Nephron (organoid): Measurements from ENCODE around the gene B4GALNT3.
"Not testable (repeated sequence)": the region's sequence is repeated elsewhere in the genome, so short reads cannot be mapped to it uniquely, and the experiment has no call there.

ENCODE experiments used
- H3K27ac Mint-ChIP-seq, 3 experiments: 2 replicates each; pipeline ENCODE4 v1.8.0; 2020; ENCODE audit warnings: mixed read lengths in 3 of 3, mild to moderate bottlenecking in 2 of 3, moderate library complexity in 1 of 3
- H3K27me3 Mint-ChIP-seq: 2 replicates; pipeline ENCODE4 v1.8.0; 2021; ENCODE audit warnings: low read depth, mild to moderate bottlenecking, moderate library complexity, mixed read lengths
- H3K36me3 Mint-ChIP-seq: 2 replicates; pipeline ENCODE4 v1.8.0; 2020; ENCODE audit warnings: low read depth, mixed read lengths
- H3K4me1 Mint-ChIP-seq: 2 replicates; pipeline ENCODE4 v1.8.0; 2020; ENCODE audit warnings: mixed read lengths
- H3K4me3 Mint-ChIP-seq, 3 experiments: 2 replicates each; pipeline ENCODE4 v1.8.0; 2020; ENCODE audit warnings: mild to moderate bottlenecking in 3 of 3, mixed read lengths in 3 of 3, moderate library complexity in 2 of 3
- H3K9me3 Mint-ChIP-seq: 2 replicates; pipeline ENCODE4 v1.8.0; 2020; ENCODE audit warnings: mixed read lengths
- CTCF ChIP-seq, 3 experiments: fragments of 200-600 bp; sonication (generic); IDR thresholded peaks; one replicate each; pipeline ENCODE4 v1.5.0; 2021; ENCODE audit warnings: antibody characterized with exemption in 3 of 3; ENCODE audit not compliant: unreplicated experiment in 3 of 3

The B4GALNT3 gene

GRCh38 chr12:459430-460258, at the start of gene B4GALNT3:
B4GALNT3 (plus strand) TSS chr12:459939; CDS start chr12:460377, 438 bp downstream.
- TF ChIP-seq CTCF (IDR thresholded peaks at IDR 0.05; ENCODE audit: unreplicated experiment in 3 of 3) = no peak
- Mint-ChIP-seq H3K9me3 (no peaks in the 10 kb centered on the region), H3K27me3 (peaks cover 78% of the 10 kb centered on the region), H3K36me3 (no peaks in the 10 kb centered on the region), H3K4me1 (peaks cover 38% of the 10 kb centered on the region), H3K4me3 (peak within 1 kb of the TSS; percentile 87 to 89 (median 88)), H3K27ac (peak within 1 kb of the TSS in 1 of 3 experiments; percentile 21)

GRCh38 chr12:414859-415258, 44.9 kb upstream of the B4GALNT3 start:
- no peak for TF ChIP-seq CTCF (IDR thresholded peaks at IDR 0.05; ENCODE audit: unreplicated experiment in 3 of 3)
- Mint-ChIP-seq H3K9me3 (no peaks in the 10 kb centered on the region), H3K27me3 (no peaks in the 10 kb centered on the region), H3K36me3 (peaks cover 51% of the 10 kb centered on the region), H3K27ac (no peak overlapping the region), H3K4me3 (no peak overlapping the region), H3K4me1 (no peaks in the 10 kb centered on the region)

- no peaks in the 10 kb centered on the region for H3K27me3 Mint-ChIP-seq
Observed at GRCh38 chr12:418432-418831, 41.3 kb upstream of the B4GALNT3 start.

GRCh38 chr12:422526-422925, 37.2 kb upstream of the B4GALNT3 start:
- H3K4me3 Mint-ChIP-seq = no peak overlapping the region
- H3K9me3 Mint-ChIP-seq = no peaks in the 10 kb centered on the region
- H3K36me3 Mint-ChIP-seq = peaks cover 44% of the 10 kb centered on the region
- no peaks in the 10 kb centered on the region for H3K4me1 Mint-ChIP-seq
- no peak overlapping the region for H3K27ac Mint-ChIP-seq
- TF ChIP-seq CTCF (IDR thresholded peaks at IDR 0.05; ENCODE audit: unreplicated experiment in 3 of 3) = no peak
- no peaks in the 10 kb centered on the region for H3K27me3 Mint-ChIP-seq

More at GRCh38 chr12:418432-418831, 41.3 kb upstream of the B4GALNT3 start:
- no peak overlapping the region for H3K4me3 Mint-ChIP-seq
- H3K36me3 Mint-ChIP-seq = peaks cover 43% of the 10 kb centered on the region
- no peak for TF ChIP-seq CTCF (IDR thresholded peaks at IDR 0.05; ENCODE audit: unreplicated experiment in 3 of 3)
- H3K27ac Mint-ChIP-seq = no peak overlapping the region
- H3K9me3 Mint-ChIP-seq = no peaks in the 10 kb centered on the region
- no peaks in the 10 kb centered on the region for H3K4me1 Mint-ChIP-seq

- not testable (repeated sequence) for H3K4me3 Mint-ChIP-seq, H3K27me3 Mint-ChIP-seq, H3K4me1 Mint-ChIP-seq, H3K9me3 Mint-ChIP-seq, H3K27ac Mint-ChIP-seq
- peaks cover 61% of the 10 kb centered on the region for H3K36me3 Mint-ChIP-seq
Observed at GRCh38 chr12:435737-436136, 24.0 kb upstream of the B4GALNT3 start.

GRCh38 chr12:442235-442884, 17.4 kb upstream of the B4GALNT3 start:
- H3K36me3 Mint-ChIP-seq = peaks cover 23% of the 10 kb centered on the region
- H3K9me3 Mint-ChIP-seq = no peaks in the 10 kb centered on the region
- peak; percentile 74 to 83 (median 77) for TF ChIP-seq CTCF (IDR thresholded peaks at IDR 0.05; ENCODE audit: unreplicated experiment in 3 of 3)
- H3K4me1 Mint-ChIP-seq = no peaks in the 10 kb centered on the region
- H3K4me3 Mint-ChIP-seq = no peak overlapping the region
- H3K27ac Mint-ChIP-seq = no peak overlapping the region
- no peaks in the 10 kb centered on the region for H3K27me3 Mint-ChIP-seq
